Smooth muscle cell (in vitro differentiated cells): ENCODE results near the gene HYAL2. TPM values are rescaled to one million over a fixed set of nuclear protein-coding genes. Genes with fewer than 3 reads are reported as not detected.

Experiments
- DNase-seq: peaks from one replicate; lab custom pipeline; 2025; ENCODE audit not compliant: unreplicated experiment; lab: John Stamatoyannopoulos, UW
- H2AFZ ChIP-seq: fragments of 200-600 bp; sonication (generic); 2 replicates; pipeline ENCODE4 v1.6.0; 2016; ENCODE audit warnings: antibody characterized with exemption, low read depth, mild to moderate bottlenecking
- H3F3A ChIP-seq: fragments of 200-600 bp; sonication (generic); 2 replicates; pipeline ENCODE4 v1.6.0; 2017; ENCODE audit warnings: antibody characterized with exemption, low read depth
- H3K27ac ChIP-seq: fragments of 200-600 bp; sonication (generic); 2 replicates; pipeline ENCODE4 v1.5.1; 2016; ENCODE audit warnings: low read depth, mild to moderate bottlenecking
- H3K27me3 ChIP-seq: fragments of 200-600 bp; sonication (generic); 2 replicates; pipeline ENCODE4 v1.6.1; 2016; ENCODE audit warnings: low read depth, mild to moderate bottlenecking
- H3K36me3 ChIP-seq: fragments of 200-600 bp; sonication (generic); 2 replicates; pipeline ENCODE4 v1.5.1; 2016; ENCODE audit warnings: low read depth
- H3K4me1 ChIP-seq: fragments of 200-600 bp; sonication (generic); 2 replicates; pipeline ENCODE4 v1.5.1; 2016; ENCODE audit warnings: low read depth
- H3K4me2 ChIP-seq: fragments of 200-600 bp; sonication (generic); 2 replicates; pipeline ENCODE4 v1.6.0; 2016; ENCODE audit warnings: mild to moderate bottlenecking
- H3K4me3 ChIP-seq: fragments of 200-600 bp; sonication (generic); 2 replicates; pipeline ENCODE4 v1.5.1; 2016; ENCODE audit warnings: mild to moderate bottlenecking
- H3K79me2 ChIP-seq: fragments of 200-600 bp; sonication (generic); 2 replicates; pipeline ENCODE4 v1.6.0; 2016; ENCODE audit warnings: low read depth, mild to moderate bottlenecking
- H3K9ac ChIP-seq: fragments of 200-600 bp; sonication (generic); 2 replicates; pipeline ENCODE4 v1.6.0; 2016; ENCODE audit warnings: low read depth
- H3K9me3 ChIP-seq: fragments of 200-600 bp; sonication (generic); replicated peaks from 2 replicates; pipeline ENCODE4 v1.5.1; 2016; ENCODE audit warnings: low read depth
- H4K20me1 ChIP-seq: fragments of 200-600 bp; sonication (generic); 2 replicates; pipeline ENCODE4 v1.6.0; 2016; ENCODE audit warnings: low read depth
- WGBS: methylation state at CpG from one replicate; pipeline ENCODE4 v1.1.7; 2016; ENCODE audit warnings: low lambda C conversion rate; 5-methylcytosine and 5-hydroxymethylcytosine counted together
- polyA plus RNA-seq: library from polyadenylated mRNA; unstranded; fragments of >200 nt; fragmentation: Nextera tagmentation; extraction: Ambion mirVana; gene quantifications from 2 replicates; pipeline ENCODE4 v1.2.1, GENCODE V29; 2016
- total RNA-seq: library from RNA; depleted of rRNA; stranded (reverse); fragments of >200 nt; gene quantifications from 2 replicates; pipeline ENCODE4 v1.2.3, GENCODE V29; 2014
- TF ChIP-seq, protein P1 (sequence below): fragments of 200-600 bp; sonication (generic); IDR thresholded peaks from 2 replicates; pipeline ENCODE4 v1.5.1; 2017; ENCODE audit warnings: borderline replicate concordance, mild to moderate bottlenecking, antibody characterized with exemption; ENCODE audit not compliant: insufficient read depth, poor library complexity, severe bottlenecking

HYAL2 gene
- total and polyA plus RNA-seq, 2 experiments from 2014 or later = 83.3 to 88.0 TPM

GRCh38 chr3:50369012-50369670, 46.6 kb upstream of the HYAL2 start:
- no peak overlapping the region for H3K4me2 ChIP-seq
- no peaks in the 10 kb centered on the region for H3K36me3 ChIP-seq
- no peaks in the 10 kb centered on the region for H3F3A ChIP-seq
- peaks cover 9% of the 10 kb centered on the region for H3K4me1 ChIP-seq
- no peaks in the 10 kb centered on the region for H3K9me3 ChIP-seq
- no peaks in the 10 kb centered on the region for H4K20me1 ChIP-seq
- H3K4me3 ChIP-seq = no peak overlapping the region
- H3K27ac ChIP-seq = no peak overlapping the region
- no peaks in the 10 kb centered on the region for H3K27me3 ChIP-seq
- TF ChIP-seq, protein P1, sequence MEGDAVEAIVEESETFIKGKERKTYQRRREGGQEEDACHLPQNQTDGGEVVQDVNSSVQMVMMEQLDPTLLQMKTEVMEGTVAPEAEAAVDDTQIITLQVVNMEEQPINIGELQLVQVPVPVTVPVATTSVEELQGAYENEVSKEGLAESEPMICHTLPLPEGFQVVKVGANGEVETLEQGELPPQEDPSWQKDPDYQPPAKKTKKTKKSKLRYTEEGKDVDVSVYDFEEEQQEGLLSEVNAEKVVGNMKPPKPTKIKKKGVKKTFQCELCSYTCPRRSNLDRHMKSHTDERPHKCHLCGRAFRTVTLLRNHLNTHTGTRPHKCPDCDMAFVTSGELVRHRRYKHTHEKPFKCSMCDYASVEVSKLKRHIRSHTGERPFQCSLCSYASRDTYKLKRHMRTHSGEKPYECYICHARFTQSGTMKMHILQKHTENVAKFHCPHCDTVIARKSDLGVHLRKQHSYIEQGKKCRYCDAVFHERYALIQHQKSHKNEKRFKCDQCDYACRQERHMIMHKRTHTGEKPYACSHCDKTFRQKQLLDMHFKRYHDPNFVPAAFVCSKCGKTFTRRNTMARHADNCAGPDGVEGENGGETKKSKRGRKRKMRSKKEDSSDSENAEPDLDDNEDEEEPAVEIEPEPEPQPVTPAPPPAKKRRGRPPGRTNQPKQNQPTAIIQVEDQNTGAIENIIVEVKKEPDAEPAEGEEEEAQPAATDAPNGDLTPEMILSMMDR = no peak
- no peak overlapping the region for H3K9ac ChIP-seq
- WGBS = 80% methylated on average over 9 of the region's 9 CpGs
- H2AFZ ChIP-seq = no peak overlapping the region
- no peaks in the 10 kb centered on the region for H3K79me2 ChIP-seq
- DNase-seq = no peak

- 74% methylated on average over 5 of the region's 5 CpGs for WGBS
- Histone ChIP-seq H3K4me2 (peak overlapping the region; percentile 83), H3K9ac (no peak overlapping the region)
These were observed 43.3 kb upstream of the HYAL2 start for GRCh38 chr3:50365842-50366220.

GRCh38 chr3:50365080-50365841, 42.7 kb upstream of the HYAL2 start:
- TF ChIP-seq, protein P1 = no peak
- peak overlapping the region; percentile 83 for H3K4me2 ChIP-seq
- H3K36me3 ChIP-seq = no peaks in the 10 kb centered on the region
- no peaks in the 10 kb centered on the region for H3K79me2 ChIP-seq
- H3K9me3 ChIP-seq = no peaks in the 10 kb centered on the region
- H4K20me1 ChIP-seq = no peaks in the 10 kb centered on the region
- H3K27me3 ChIP-seq = no peaks in the 10 kb centered on the region
- DNase-seq = peak; percentile 64
- no peak overlapping the region for H3K27ac ChIP-seq
- no peaks in the 10 kb centered on the region for H3F3A ChIP-seq
- H3K9ac ChIP-seq = peak overlapping the region; percentile 16
- peak overlapping the region; percentile 73 for H2AFZ ChIP-seq
- H3K4me3 ChIP-seq = peak overlapping the region; percentile 60
- WGBS = 7% methylated on average over 47 of the region's 53 CpGs
- H3K4me1 ChIP-seq = peaks cover 3% of the 10 kb centered on the region

More at GRCh38 chr3:50365842-50366220, 43.3 kb upstream of the HYAL2 start:
- Histone ChIP-seq H3K27ac (no peak overlapping the region), H3K27me3 (no peaks in the 10 kb centered on the region), H2AFZ (no peak overlapping the region), H3F3A (no peaks in the 10 kb centered on the region), H3K4me1 (peaks cover 3% of the 10 kb centered on the region), H4K20me1 (no peaks in the 10 kb centered on the region), H3K9me3 (no peaks in the 10 kb centered on the region), H3K36me3 (no peaks in the 10 kb centered on the region), H3K79me2 (no peaks in the 10 kb centered on the region), H3K4me3 (peak overlapping the region; percentile 60)
- TF ChIP-seq, protein P1 = no peak
- DNase-seq = no peak
